Measurements from ENCODE around the gene PMF1.
A peak's percentile ranks its signal among the peaks of the same experiment; 100 is the strongest.
"Not testable (repeated sequence)": the region's sequence is repeated elsewhere in the genome, so short reads cannot be mapped to it uniquely, and the experiment has no call there.

Gene PMF1

DNA sequence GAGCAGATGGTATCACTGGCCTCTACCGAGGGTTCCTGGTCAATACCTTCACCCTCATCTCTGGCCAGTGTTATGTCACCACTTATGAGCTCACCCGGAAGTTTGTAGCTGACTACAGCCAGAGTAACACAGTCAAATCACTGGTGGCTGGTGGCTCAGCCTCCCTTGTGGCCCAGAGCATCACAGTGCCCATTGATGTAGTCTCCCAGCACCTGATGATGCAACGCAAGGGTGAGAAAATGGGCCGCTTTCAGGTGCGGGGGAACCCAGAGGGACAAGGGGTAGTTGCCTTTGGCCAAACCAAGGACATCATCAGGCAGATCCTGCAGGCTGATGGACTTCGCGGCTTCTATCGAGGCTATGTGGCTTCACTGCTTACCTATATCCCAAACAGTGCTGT is 12.8 kb upstream of the PMF1 start:
- no peak for DNase-seq (ENCODE audit: low read depth, low spot score)
- Histone ChIP-seq H3K4me1 (ENCODE audit: insufficient read depth, insufficient read length) (peaks cover 4% of the 10 kb centered on the region), H3K9me3 (ENCODE audit: insufficient read depth, low read length) (no peaks in the 10 kb centered on the region), H3K9ac (ENCODE audit: insufficient read length, low read depth) (no peak overlapping the region), H3K36me3 (ENCODE audit: insufficient read depth, insufficient read length, low read length) (peaks cover 78% of the 10 kb centered on the region), H3K4me3 (ENCODE audit: insufficient read length, low read depth) (no peak overlapping the region), H3K27me3 (ENCODE audit: insufficient read depth, insufficient read length) (no peaks in the 10 kb centered on the region)
- no peak for TF ChIP-seq SUZ12 (IDR thresholded peaks at IDR 0.05; ENCODE audit: extremely low read depth, insufficient read depth, insufficient read length)
- no peak for TF ChIP-seq YY1 (IDR thresholded peaks at IDR 0.05; ENCODE audit: insufficient read depth, insufficient read length)
- TF ChIP-seq ZNF274 (IDR thresholded peaks at IDR 0.05; ENCODE audit: low read depth, low read length), result no peak

DNA sequence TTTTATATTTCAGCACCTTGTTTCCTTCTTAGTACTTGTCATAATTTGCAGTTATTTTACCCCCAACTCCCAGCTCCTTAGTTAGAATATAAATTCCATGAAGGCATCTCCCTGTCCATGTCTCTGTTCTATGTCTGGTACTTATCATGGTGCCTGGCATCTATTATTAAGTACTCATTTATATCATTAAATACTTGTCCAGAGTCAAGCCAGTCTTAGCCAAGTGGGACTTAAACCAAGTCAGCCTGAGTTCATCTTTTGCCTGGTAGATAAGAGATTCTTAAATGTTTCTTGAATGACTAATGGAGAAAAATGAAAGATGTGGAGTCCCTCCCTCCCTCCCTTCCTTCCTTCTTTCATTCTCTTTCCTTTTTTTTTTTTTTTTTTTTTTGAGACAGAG is 9.5 kb upstream of the PMF1 start:
- TF ChIP-seq SUZ12 (IDR thresholded peaks at IDR 0.05; ENCODE audit: extremely low read depth, insufficient read depth, insufficient read length), result no peak
- no peak for TF ChIP-seq YY1 (IDR thresholded peaks at IDR 0.05; ENCODE audit: insufficient read depth, insufficient read length)
- TF ChIP-seq ZNF274 (IDR thresholded peaks at IDR 0.05; ENCODE audit: low read depth, low read length), result no peak
- Histone ChIP-seq H3K9ac (ENCODE audit: insufficient read length, low read depth) (no peak overlapping the region), H3K36me3 (ENCODE audit: insufficient read depth, insufficient read length, low read length) (peaks cover 78% of the 10 kb centered on the region), H3K27me3 (ENCODE audit: insufficient read depth, insufficient read length) (no peaks in the 10 kb centered on the region), H3K9me3 (ENCODE audit: insufficient read depth, low read length) (no peaks in the 10 kb centered on the region), H3K4me3 (ENCODE audit: insufficient read length, low read depth) (no peak overlapping the region), H3K4me1 (ENCODE audit: insufficient read depth, insufficient read length) (peaks cover 4% of the 10 kb centered on the region)
- DNase-seq (ENCODE audit: low read depth, low spot score), result no peak

DNA sequence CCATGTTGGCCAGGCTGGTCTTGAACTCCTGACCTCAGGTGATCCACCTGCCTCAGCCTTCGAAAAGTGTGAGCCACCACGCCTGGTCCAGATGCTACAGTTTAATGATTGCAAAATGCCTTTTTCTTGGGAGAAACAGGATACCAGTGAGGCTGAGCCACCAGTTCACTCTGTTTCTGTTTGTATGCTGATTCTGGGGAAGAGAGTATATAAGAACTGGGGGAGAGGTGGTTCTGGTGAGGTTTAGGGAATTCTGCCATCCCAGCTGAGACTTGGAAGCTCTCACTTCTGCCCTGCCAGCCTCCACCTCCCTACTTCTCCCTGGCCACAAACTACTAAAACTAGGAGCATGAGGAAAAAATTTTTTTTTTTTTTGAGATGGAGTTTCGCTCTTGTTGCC is 8.1 kb upstream of the PMF1 start:
- Histone ChIP-seq H3K9ac (ENCODE audit: insufficient read length, low read depth) (no peak overlapping the region), H3K4me3 (ENCODE audit: insufficient read length, low read depth) (no peak overlapping the region), H3K4me1 (ENCODE audit: insufficient read depth, insufficient read length) (peaks cover 7% of the 10 kb centered on the region), H3K9me3 (ENCODE audit: insufficient read depth, low read length) (no peaks in the 10 kb centered on the region), H3K27me3 (ENCODE audit: insufficient read depth, insufficient read length) (no peaks in the 10 kb centered on the region), H3K36me3 (ENCODE audit: insufficient read depth, insufficient read length, low read length) (peaks cover 80% of the 10 kb centered on the region)
- DNase-seq (ENCODE audit: low read depth, low spot score), result no peak
- TF ChIP-seq SUZ12 (IDR thresholded peaks at IDR 0.05; ENCODE audit: extremely low read depth, insufficient read depth, insufficient read length) (no peak), YY1 (IDR thresholded peaks at IDR 0.05; ENCODE audit: insufficient read depth, insufficient read length) (no peak), ZNF274 (IDR thresholded peaks at IDR 0.05; ENCODE audit: low read depth, low read length) (no peak)

DNA sequence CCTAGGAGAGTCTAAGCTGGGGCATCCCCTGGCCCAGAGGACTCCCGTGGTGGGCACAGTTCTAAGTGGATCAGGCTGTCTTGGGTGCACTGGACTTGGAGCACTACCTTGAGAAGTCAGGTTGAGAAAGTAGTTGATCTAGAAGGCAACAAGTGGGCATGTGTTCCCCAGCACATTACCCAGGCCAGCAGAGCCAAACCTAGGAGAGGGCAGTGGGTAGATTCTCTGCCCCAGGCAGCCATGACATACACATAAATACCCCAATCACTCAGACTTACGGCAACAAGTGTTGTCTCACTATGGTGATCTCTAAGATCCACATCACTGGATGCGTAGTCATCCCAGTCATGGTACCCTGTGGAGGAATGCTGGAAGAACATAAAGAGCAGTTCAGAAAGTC is 1.6 kb upstream of the PMF1 start:
- no peak overlapping the region for H3K9ac ChIP-seq (ENCODE audit: insufficient read length, low read depth)
- H3K36me3 ChIP-seq (ENCODE audit: insufficient read depth, insufficient read length, low read length), result peaks cover 72% of the 10 kb centered on the region
- H3K4me1 ChIP-seq (ENCODE audit: insufficient read depth, insufficient read length), result peaks cover 6% of the 10 kb centered on the region
- H3K9me3 ChIP-seq (ENCODE audit: insufficient read depth, low read length), result no peaks in the 10 kb centered on the region
- TF ChIP-seq ZNF274 (IDR thresholded peaks at IDR 0.05; ENCODE audit: low read depth, low read length) (no peak), SUZ12 (IDR thresholded peaks at IDR 0.05; ENCODE audit: extremely low read depth, insufficient read depth, insufficient read length) (no peak), YY1 (IDR thresholded peaks at IDR 0.05; ENCODE audit: insufficient read depth, insufficient read length) (no peak)
- no peak overlapping the region for H3K4me3 ChIP-seq (ENCODE audit: insufficient read length, low read depth)
- DNase-seq (ENCODE audit: low read depth, low spot score), result no peak
- no peaks in the 10 kb centered on the region for H3K27me3 ChIP-seq (ENCODE audit: insufficient read depth, insufficient read length)

DNA sequence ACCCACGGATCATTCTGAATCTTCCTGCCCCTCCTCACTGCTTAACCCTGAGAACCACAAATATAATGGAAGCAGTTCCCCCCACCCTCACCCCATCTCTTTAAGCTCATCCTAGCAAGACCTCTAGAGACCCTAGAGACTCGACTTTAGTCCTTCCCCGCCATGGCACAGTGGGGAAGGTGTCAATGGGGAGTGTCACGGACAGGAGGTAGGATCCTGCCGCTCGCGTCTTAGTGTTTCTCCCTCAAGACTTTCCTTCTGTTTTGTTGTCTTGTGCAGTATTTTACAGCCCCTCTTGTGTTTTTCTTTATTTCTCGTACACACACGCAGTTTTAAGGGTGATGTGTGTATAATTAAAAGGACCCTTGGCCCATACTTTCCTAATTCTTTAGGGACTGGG is 677 bp upstream of the PMF1 start:
- no peak for DNase-seq (ENCODE audit: low read depth, low spot score)

DNA sequence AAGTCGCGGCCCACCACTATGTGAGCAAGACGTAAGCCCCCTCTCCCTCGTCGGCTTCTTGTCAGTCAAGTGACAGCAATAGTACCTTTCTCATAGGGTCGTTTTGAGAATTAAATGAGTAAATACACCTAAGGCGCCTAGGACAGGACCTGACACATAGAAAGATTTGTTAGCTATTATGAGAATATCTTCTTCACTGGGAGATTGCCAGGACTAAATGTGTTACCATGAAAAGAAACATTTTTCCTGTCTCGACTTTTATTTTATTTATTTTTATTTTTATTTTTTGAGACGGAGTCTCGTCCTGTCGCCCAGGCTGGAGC is 798 bp downstream of the PMF1 start:
- peaks cover 59% of the 10 kb centered on the region for H3K36me3 ChIP-seq (ENCODE audit: insufficient read depth, insufficient read length, low read length)
- H3K9ac ChIP-seq (ENCODE audit: insufficient read length, low read depth), result peak overlapping the region; percentile 97
- no peaks in the 10 kb centered on the region for H3K9me3 ChIP-seq (ENCODE audit: insufficient read depth, low read length)
- peak overlapping the region; percentile 93 for H3K4me3 ChIP-seq (ENCODE audit: insufficient read length, low read depth)
- H3K4me1 ChIP-seq (ENCODE audit: insufficient read depth, insufficient read length), result peaks cover 6% of the 10 kb centered on the region
- DNase-seq (ENCODE audit: low read depth, low spot score), result no peak
- TF ChIP-seq YY1 (IDR thresholded peaks at IDR 0.05; ENCODE audit: insufficient read depth, insufficient read length) (no peak), SUZ12 (IDR thresholded peaks at IDR 0.05; ENCODE audit: extremely low read depth, insufficient read depth, insufficient read length) (no peak), ZNF274 (IDR thresholded peaks at IDR 0.05; ENCODE audit: low read depth, low read length) (no peak)
- H3K27me3 ChIP-seq (ENCODE audit: insufficient read depth, insufficient read length), result no peaks in the 10 kb centered on the region

More for the DNA sequence above, 677 bp upstream of the PMF1 start:
- H3K4me3 ChIP-seq (ENCODE audit: insufficient read length, low read depth), result peak overlapping the region; percentile 93
- no peaks in the 10 kb centered on the region for H3K27me3 ChIP-seq (ENCODE audit: insufficient read depth, insufficient read length)
- H3K36me3 ChIP-seq (ENCODE audit: insufficient read depth, insufficient read length, low read length), result peaks cover 69% of the 10 kb centered on the region
- TF ChIP-seq SUZ12 (IDR thresholded peaks at IDR 0.05; ENCODE audit: extremely low read depth, insufficient read depth, insufficient read length), result no peak
- no peak for TF ChIP-seq YY1 (IDR thresholded peaks at IDR 0.05; ENCODE audit: insufficient read depth, insufficient read length)
- TF ChIP-seq ZNF274 (IDR thresholded peaks at IDR 0.05; ENCODE audit: low read depth, low read length), result no peak
- peaks cover 6% of the 10 kb centered on the region for H3K4me1 ChIP-seq (ENCODE audit: insufficient read depth, insufficient read length)
- H3K9me3 ChIP-seq (ENCODE audit: insufficient read depth, low read length), result no peaks in the 10 kb centered on the region
- peak overlapping the region; percentile 97 for H3K9ac ChIP-seq (ENCODE audit: insufficient read length, low read depth)

DNA sequence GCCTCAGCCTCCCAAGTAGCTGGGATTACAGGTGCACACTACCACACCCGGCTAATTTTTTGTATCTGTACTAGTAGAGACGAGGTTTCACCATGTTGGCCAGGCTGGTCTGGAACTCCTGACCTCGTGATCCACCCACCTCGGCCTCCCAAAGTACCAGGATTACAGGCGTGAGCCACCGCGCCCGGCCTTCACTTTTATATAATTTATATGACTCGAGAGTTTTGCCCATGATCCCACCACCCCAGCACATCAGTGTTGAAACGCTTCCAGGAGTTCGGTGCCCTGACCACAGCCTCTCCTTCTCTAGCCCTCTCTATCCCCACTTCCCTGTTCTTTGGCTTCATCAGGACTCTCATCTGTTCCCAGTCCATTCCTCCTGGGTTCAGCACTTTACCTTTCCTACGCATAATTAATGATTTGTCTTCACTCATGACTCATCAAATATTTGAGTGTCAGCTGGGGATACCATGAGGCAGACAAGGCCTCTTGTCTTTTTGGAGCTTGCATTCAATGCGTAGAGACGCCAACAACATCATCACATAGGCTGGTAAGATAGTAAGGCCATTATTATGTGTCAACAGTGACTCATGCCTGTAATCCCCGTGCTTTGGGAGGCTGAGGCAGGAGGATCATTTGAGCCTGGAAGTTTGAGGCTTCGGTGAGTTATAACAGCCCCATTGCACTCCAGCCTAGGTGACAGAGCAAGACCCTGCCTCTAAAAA is 1.4 kb downstream of the PMF1 start:
- H3K9me3 ChIP-seq (ENCODE audit: insufficient read depth, low read length), result no peaks in the 10 kb centered on the region
- H3K4me3 ChIP-seq (ENCODE audit: insufficient read length, low read depth), result no peak overlapping the region
- DNase-seq (ENCODE audit: low read depth, low spot score), result no peak
- peaks cover 54% of the 10 kb centered on the region for H3K36me3 ChIP-seq (ENCODE audit: insufficient read depth, insufficient read length, low read length)
- H3K27me3 ChIP-seq (ENCODE audit: insufficient read depth, insufficient read length), result no peaks in the 10 kb centered on the region
- TF ChIP-seq ZNF274 (IDR thresholded peaks at IDR 0.05; ENCODE audit: low read depth, low read length) (no peak), YY1 (IDR thresholded peaks at IDR 0.05; ENCODE audit: insufficient read depth, insufficient read length) (no peak), SUZ12 (IDR thresholded peaks at IDR 0.05; ENCODE audit: extremely low read depth, insufficient read depth, insufficient read length) (no peak)
- peaks cover 5% of the 10 kb centered on the region for H3K4me1 ChIP-seq (ENCODE audit: insufficient read depth, insufficient read length)
- no peak overlapping the region for H3K9ac ChIP-seq (ENCODE audit: insufficient read length, low read depth)

DNA sequence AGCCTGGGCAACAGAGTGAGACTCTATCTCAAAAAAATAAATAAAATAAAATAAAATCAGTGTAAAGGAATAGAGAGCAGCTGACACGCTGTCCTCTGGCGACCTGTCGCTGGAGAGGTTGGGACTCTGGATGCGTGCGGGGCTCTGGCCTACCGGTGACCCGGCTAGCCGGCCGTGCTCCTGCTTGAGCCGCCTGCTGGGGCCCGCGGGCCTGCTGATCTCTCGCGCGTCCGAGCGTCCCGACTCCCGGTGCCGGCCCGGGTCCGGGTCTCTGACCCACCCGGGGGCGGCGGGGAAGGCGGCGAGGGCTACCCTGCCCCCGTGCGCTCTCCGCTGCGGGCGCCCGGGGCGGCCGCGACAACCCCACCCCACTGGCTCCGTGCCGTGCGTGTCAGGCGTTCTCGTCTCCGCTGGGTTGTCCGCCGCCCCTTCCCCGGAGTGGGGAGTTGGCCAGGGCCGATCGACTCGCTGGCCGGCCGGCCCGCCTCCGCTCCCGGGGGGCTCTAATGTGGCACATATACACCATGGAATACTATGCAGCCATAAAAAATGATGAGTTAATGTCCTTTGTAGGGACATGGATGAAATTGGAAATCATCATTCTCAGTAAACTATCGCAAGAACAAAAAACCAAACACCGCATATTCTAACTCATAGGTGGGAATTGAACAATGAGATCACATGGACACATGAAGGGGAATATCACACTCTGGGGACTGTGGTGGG is 3.7 kb downstream of the PMF1 start:
- H3K4me3 ChIP-seq (ENCODE audit: insufficient read length, low read depth); H3K9ac ChIP-seq (ENCODE audit: insufficient read length, low read depth); H3K4me1 ChIP-seq (ENCODE audit: insufficient read depth, insufficient read length); DNase-seq (ENCODE audit: low read depth, low spot score); H3K9me3 ChIP-seq (ENCODE audit: insufficient read depth, low read length); H3K27me3 ChIP-seq (ENCODE audit: insufficient read depth, insufficient read length): not testable (repeated sequence)
- H3K36me3 ChIP-seq (ENCODE audit: insufficient read depth, insufficient read length, low read length), result peaks cover 45% of the 10 kb centered on the region
